GM18505 (cell line): ENCODE measurements around the gene OPN1SW.

Experiments used
- ATAC-seq: cut with Tn5 transposase; IDR thresholded peaks from one replicate; pipeline ENCODE4 v1.9.1; 2021; ENCODE audit not compliant: unreplicated experiment
- POLR2A ChIP-seq: IDR thresholded peaks from 4 replicates; pipeline ENCODE4 v1.6.1; 2011; ENCODE audit warnings: borderline replicate concordance; ENCODE audit not compliant: insufficient read depth, insufficient read length; ENCODE audit errors: extremely low read depth

Gene OPN1SW

GRCh38 chr7:128801003-128801402, 25.4 kb upstream of the OPN1SW start:
- ATAC-seq, result no peak
- TF ChIP-seq POLR2A, result no peak

- no peak for ATAC-seq
- no peak for TF ChIP-seq POLR2A
Observed at GRCh38 chr7:128800567-128800966, 25.0 kb upstream of the OPN1SW start.

GRCh38 chr7:128799451-128799850, 23.9 kb upstream of the OPN1SW start:
- no peak for TF ChIP-seq POLR2A
- ATAC-seq, result no peak

GRCh38 chr7:128796327-128796726, 20.7 kb upstream of the OPN1SW start:
- TF ChIP-seq POLR2A, result no peak
- ATAC-seq, result no peak

- no peak for ATAC-seq
- no peak for TF ChIP-seq POLR2A
Observed at GRCh38 chr7:128795129-128795528, 19.5 kb upstream of the OPN1SW start.

GRCh38 chr7:128794436-128794835, 18.8 kb upstream of the OPN1SW start:
- TF ChIP-seq POLR2A, result no peak
- no peak for ATAC-seq

- no peak for TF ChIP-seq POLR2A
- ATAC-seq, result no peak
Observed at GRCh38 chr7:128794020-128794419, 18.4 kb upstream of the OPN1SW start.

- TF ChIP-seq POLR2A, result no peak
- ATAC-seq, result no peak
Observed at GRCh38 chr7:128793181-128793547, 17.6 kb upstream of the OPN1SW start.

- no peak for TF ChIP-seq POLR2A
- no peak for ATAC-seq
Observed at GRCh38 chr7:128792471-128793180, 17.0 kb upstream of the OPN1SW start.

GRCh38 chr7:128791972-128792327, 16.4 kb upstream of the OPN1SW start:
- TF ChIP-seq POLR2A, result no peak
- no peak for ATAC-seq

- peak; percentile 37 for TF ChIP-seq POLR2A
- ATAC-seq, result peak; percentile 72
Observed at GRCh38 chr7:128791121-128791971, 15.8 kb upstream of the OPN1SW start, which contains the start of gene CCDC136. Gene CCDC136, plus strand, starts transcription at chr7:128791968. Its CDS starts 444 bp downstream, at chr7:128792412.

GRCh38 chr7:128790315-128791041, 14.9 kb upstream of the OPN1SW start:
- no peak for TF ChIP-seq POLR2A
- ATAC-seq, result no peak
